GM23338 (cell line): Measurements from ENCODE around the gene ATP9A. TPM values are rescaled to one million over a fixed set of nuclear protein-coding genes. Genes with fewer than 3 reads are reported as not detected.

ENCODE experiments used
- ATAC-seq: fragments of 200-7000 bp; cut with Tn5 transposase; 3 replicates; pipeline ENCODE4 v1.9.1; 2020
- DNase-seq: peaks from one replicate; pipeline ENCODE4 v3.0.0-alpha.2; 2015; ENCODE audit warnings: low spot score
- H2AFZ ChIP-seq: fragments of 200-600 bp; sonication (generic); 2 replicates; pipeline ENCODE4 v1.8.0; 2016; ENCODE audit warnings: antibody characterized with exemption, mild to moderate bottlenecking, moderate library complexity
- H3F3A ChIP-seq: fragments of 200-600 bp; sonication (generic); replicated peaks from 2 replicates; pipeline ENCODE4 v1.8.0; 2017; ENCODE audit warnings: antibody characterized with exemption, mixed run types, low read depth
- H3K27ac ChIP-seq: fragments of 200-600 bp; sonication (generic); 2 replicates; pipeline ENCODE4 v1.6.1; 2016; ENCODE audit warnings: low read depth
- H3K27me3 ChIP-seq: fragments of 200-600 bp; sonication (generic); 2 replicates; pipeline ENCODE4 v1.8.0; 2016; ENCODE audit warnings: mild to moderate bottlenecking, mixed run types, moderate library complexity; ENCODE audit not compliant: insufficient read depth
- H3K36me3 ChIP-seq: fragments of 200-600 bp; sonication (generic); 2 replicates; pipeline ENCODE4 v1.8.0; 2016; ENCODE audit warnings: mild to moderate bottlenecking; ENCODE audit not compliant: insufficient read depth
- H3K4me1 ChIP-seq: fragments of 200-600 bp; sonication (generic); 2 replicates; pipeline ENCODE4 v1.8.0; 2016; ENCODE audit warnings: mild to moderate bottlenecking, moderate library complexity; ENCODE audit not compliant: insufficient read depth
- H3K4me2 ChIP-seq: fragments of 200-600 bp; sonication (generic); 2 replicates; pipeline ENCODE4 v1.7.1; 2017; ENCODE audit warnings: mixed run types
- H3K4me3 ChIP-seq: fragments of 200-600 bp; sonication (generic); 2 replicates; pipeline ENCODE4 v1.6.1; 2016; ENCODE audit warnings: mixed run types
- H3K79me2 ChIP-seq: fragments of 200-600 bp; sonication (generic); replicated peaks from 2 replicates; pipeline ENCODE4 v1.8.0; 2017; ENCODE audit warnings: mild to moderate bottlenecking; ENCODE audit not compliant: insufficient read depth
- H3K9me2 ChIP-seq: fragments of 200-600 bp; sonication (generic); 2 replicates; pipeline ENCODE4 v1.8.0; 2017; ENCODE audit not compliant: insufficient read depth
- H4K20me1 ChIP-seq: fragments of 200-600 bp; sonication (generic); replicated peaks from 2 replicates; pipeline ENCODE4 v1.8.0; 2017; ENCODE audit warnings: mild to moderate bottlenecking; ENCODE audit not compliant: insufficient read depth
- H3K27ac Mint-ChIP-seq: 2 replicates; pipeline ENCODE4 v1.8.0; 2020; ENCODE audit warnings: inconsistent platforms, mild to moderate bottlenecking, moderate library complexity, mixed read lengths
- H3K27me3 Mint-ChIP-seq: 3 replicates; pipeline ENCODE4 v1.8.0; 2022; ENCODE audit warnings: low read depth, mild to moderate bottlenecking, moderate library complexity, mixed read lengths, inconsistent platforms; ENCODE audit not compliant: insufficient read depth, poor library complexity
- H3K36me3 Mint-ChIP-seq: 3 replicates; pipeline ENCODE4 v1.8.0; 2021; ENCODE audit warnings: low read depth, mild to moderate bottlenecking, inconsistent platforms, moderate library complexity, mixed read lengths
- H3K4me1 Mint-ChIP-seq: 3 replicates; pipeline ENCODE4 v1.8.0; 2020; ENCODE audit warnings: mild to moderate bottlenecking, inconsistent platforms, mixed read lengths
- H3K4me3 Mint-ChIP-seq: 3 replicates; pipeline ENCODE4 v1.8.0; 2021; ENCODE audit warnings: moderate library complexity, mild to moderate bottlenecking, inconsistent platforms, mixed read lengths
- H3K9me3 Mint-ChIP-seq: 3 replicates; pipeline ENCODE4 v1.8.0; 2020; ENCODE audit warnings: moderate library complexity, mild to moderate bottlenecking, inconsistent platforms, mixed read lengths
- CREB1 ChIP-seq: fragments of 250-450 bp; sonication (Bioruptor Pico); IDR thresholded peaks from 2 replicates; pipeline ENCODE4 v1.5.0; 2020; ENCODE audit warnings: low read depth, mild to moderate bottlenecking, moderate library complexity
- EZH2 ChIP-seq: fragments of 200-600 bp; sonication (generic); IDR thresholded peaks from one replicate; pipeline ENCODE4 v1.8.0; 2017; ENCODE audit warnings: antibody characterized with exemption, mild to moderate bottlenecking, low read depth; ENCODE audit not compliant: unreplicated experiment
- EZH2phosphoT487 ChIP-seq: fragments of 200-600 bp; sonication (generic); IDR thresholded peaks from one replicate; pipeline ENCODE4 v1.8.1; 2018; ENCODE audit warnings: antibody characterized with exemption; ENCODE audit not compliant: unreplicated experiment
- JUNB ChIP-seq: IDR thresholded peaks from one replicate; pipeline ENCODE4 v1.6.1; 2016; ENCODE audit warnings: antibody characterized with exemption; ENCODE audit not compliant: unreplicated experiment
- NANOG ChIP-seq: IDR thresholded peaks from 2 replicates; pipeline ENCODE4 v1.6.1; 2016; ENCODE audit warnings: antibody characterized with exemption, borderline replicate concordance
- POLR2AphosphoS5 ChIP-seq: IDR thresholded peaks from 2 replicates; pipeline ENCODE4 v1.6.1; 2016; ENCODE audit warnings: antibody characterized with exemption, low read depth
- STAT1 ChIP-seq: IDR thresholded peaks from one replicate; pipeline ENCODE4 v1.6.1; 2016; ENCODE audit warnings: antibody characterized with exemption; ENCODE audit not compliant: unreplicated experiment
- ZNF114 ChIP-seq: fragments of 250-450 bp; sonication (Bioruptor Pico); IDR thresholded peaks from 2 replicates; pipeline ENCODE4 v1.5.0; 2020; ENCODE audit warnings: mild to moderate bottlenecking, moderate library complexity
- ZNF331 ChIP-seq: fragments of 250-450 bp; sonication (Bioruptor Pico); IDR thresholded peaks from 2 replicates; pipeline ENCODE4 v1.5.0; 2020; ENCODE audit warnings: low read depth, mild to moderate bottlenecking, moderate library complexity
- polyA plus RNA-seq: library from polyadenylated mRNA; unstranded; fragments of >200 nt; fragmentation: Nextera tagmentation; extraction: Ambion mirVana; gene quantifications from 2 replicates; pipeline ENCODE4 v1.2.1, GENCODE V29; 2016
- total RNA-seq: library from RNA; depleted of rRNA; stranded (reverse); fragments of >200 nt; shearing (Covaris generic); gene quantifications from 2 replicates; pipeline ENCODE4 v1.2.3, GENCODE V29; 2014
- TF ChIP-seq, protein P1 (sequence below), 2 experiments: fragments of 200-600 bp in 1 of 2; sonication (generic) in 1 of 2; conservative IDR thresholded peaks; 2 replicates each; pipeline versions ENCODE4 v1.5.1 to v1.6.1; 2016 to 2017; ENCODE audit warnings: antibody characterized with exemption in 2 of 2, low read depth in 2 of 2, mild to moderate bottlenecking in 2 of 2, moderate library complexity in 1 of 2
- TF ChIP-seq, protein P2 (sequence below): IDR thresholded peaks from 2 replicates; pipeline ENCODE4 v1.6.1; 2016; ENCODE audit warnings: antibody characterized with exemption
- TF ChIP-seq, protein P3 (sequence below): IDR thresholded peaks from one replicate; pipeline ENCODE4 v1.6.1; 2018; ENCODE audit warnings: antibody characterized with exemption; ENCODE audit not compliant: unreplicated experiment
- TF ChIP-seq, protein P4 (sequence below): fragments of 250-450 bp; sonication (Bioruptor Pico); IDR thresholded peaks from 2 replicates; pipeline ENCODE4 v1.5.0; 2020; ENCODE audit warnings: mild to moderate bottlenecking, moderate library complexity

The ATP9A gene
- total and polyA plus RNA-seq, 2 experiments from 2014 or later, result 0.94 to 5.9 TPM

DNA sequence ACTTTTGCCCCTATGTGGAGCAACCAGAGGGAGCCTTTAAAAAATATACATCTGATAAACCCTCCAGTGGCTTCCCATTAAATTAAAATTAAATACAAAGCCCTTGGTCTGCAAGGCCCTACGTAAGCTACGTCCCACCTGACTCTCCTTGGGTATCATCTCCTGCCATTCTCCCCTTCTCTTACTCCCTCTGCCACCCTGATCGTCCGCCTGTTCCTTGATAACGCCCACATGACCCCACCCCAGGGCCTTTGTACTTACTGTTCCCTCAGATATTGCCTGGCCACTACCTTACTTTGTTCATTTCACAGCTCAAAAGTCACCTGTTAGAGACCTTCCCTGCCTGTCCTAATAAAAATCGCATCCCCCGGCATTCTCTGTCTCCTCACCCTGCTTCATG, 220.2 kb downstream of the ATP9A start:
- no peak overlapping the region for H3K4me2 ChIP-seq
- H3K4me1 Mint-ChIP-seq, result peaks cover 9% of the 10 kb centered on the region
- H3K79me2 ChIP-seq, result no peaks in the 10 kb centered on the region
- H3F3A ChIP-seq, result no peaks in the 10 kb centered on the region
- H3K4me3 Mint-ChIP-seq, result no peak overlapping the region
- no peaks in the 10 kb centered on the region; the same call in 1 of the 2 replicates for H3K4me1 ChIP-seq
- no peak overlapping the region for H2AFZ ChIP-seq
- H3K9me2 ChIP-seq, result peaks cover 7% of the 10 kb centered on the region; the same call in 1 of the 2 replicates
- DNase-seq, result no peak
- peaks cover 48% of the 10 kb centered on the region for H3K27me3 ChIP-seq
- no peak overlapping the region for H3K27ac Mint-ChIP-seq
- no peak for ATAC-seq
- no peaks in the 10 kb centered on the region for H4K20me1 ChIP-seq
- peaks cover 23% of the 10 kb centered on the region for H3K27me3 Mint-ChIP-seq
- H3K36me3 Mint-ChIP-seq, result no peaks in the 10 kb centered on the region; the same call in 1 of the 3 replicates
- H3K4me3 ChIP-seq, result no peak overlapping the region
- peaks cover 3% of the 10 kb centered on the region; the same call in 1 of the 3 replicates for H3K9me3 Mint-ChIP-seq
- TF ChIP-seq ZNF114 (CRISPR knock-in tag) (no peak), JUNB (no peak), ZNF331 (CRISPR knock-in tag) (no peak), EZH2 (no peak), STAT1 (no peak), POLR2AphosphoS5 (no peak), CREB1 (CRISPR knock-in tag) (no peak), NANOG (no peak), EZH2phosphoT487 (no peak)
- TF ChIP-seq, protein P1, sequence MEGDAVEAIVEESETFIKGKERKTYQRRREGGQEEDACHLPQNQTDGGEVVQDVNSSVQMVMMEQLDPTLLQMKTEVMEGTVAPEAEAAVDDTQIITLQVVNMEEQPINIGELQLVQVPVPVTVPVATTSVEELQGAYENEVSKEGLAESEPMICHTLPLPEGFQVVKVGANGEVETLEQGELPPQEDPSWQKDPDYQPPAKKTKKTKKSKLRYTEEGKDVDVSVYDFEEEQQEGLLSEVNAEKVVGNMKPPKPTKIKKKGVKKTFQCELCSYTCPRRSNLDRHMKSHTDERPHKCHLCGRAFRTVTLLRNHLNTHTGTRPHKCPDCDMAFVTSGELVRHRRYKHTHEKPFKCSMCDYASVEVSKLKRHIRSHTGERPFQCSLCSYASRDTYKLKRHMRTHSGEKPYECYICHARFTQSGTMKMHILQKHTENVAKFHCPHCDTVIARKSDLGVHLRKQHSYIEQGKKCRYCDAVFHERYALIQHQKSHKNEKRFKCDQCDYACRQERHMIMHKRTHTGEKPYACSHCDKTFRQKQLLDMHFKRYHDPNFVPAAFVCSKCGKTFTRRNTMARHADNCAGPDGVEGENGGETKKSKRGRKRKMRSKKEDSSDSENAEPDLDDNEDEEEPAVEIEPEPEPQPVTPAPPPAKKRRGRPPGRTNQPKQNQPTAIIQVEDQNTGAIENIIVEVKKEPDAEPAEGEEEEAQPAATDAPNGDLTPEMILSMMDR (conservative IDR thresholded peaks at IDR 0.05; ENCODE audit: low read depth in 2 of 2), result no peak
- TF ChIP-seq, protein P2, sequence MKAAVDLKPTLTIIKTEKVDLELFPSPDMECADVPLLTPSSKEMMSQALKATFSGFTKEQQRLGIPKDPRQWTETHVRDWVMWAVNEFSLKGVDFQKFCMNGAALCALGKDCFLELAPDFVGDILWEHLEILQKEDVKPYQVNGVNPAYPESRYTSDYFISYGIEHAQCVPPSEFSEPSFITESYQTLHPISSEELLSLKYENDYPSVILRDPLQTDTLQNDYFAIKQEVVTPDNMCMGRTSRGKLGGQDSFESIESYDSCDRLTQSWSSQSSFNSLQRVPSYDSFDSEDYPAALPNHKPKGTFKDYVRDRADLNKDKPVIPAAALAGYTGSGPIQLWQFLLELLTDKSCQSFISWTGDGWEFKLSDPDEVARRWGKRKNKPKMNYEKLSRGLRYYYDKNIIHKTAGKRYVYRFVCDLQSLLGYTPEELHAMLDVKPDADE, result no peak
- TF ChIP-seq, protein P3, sequence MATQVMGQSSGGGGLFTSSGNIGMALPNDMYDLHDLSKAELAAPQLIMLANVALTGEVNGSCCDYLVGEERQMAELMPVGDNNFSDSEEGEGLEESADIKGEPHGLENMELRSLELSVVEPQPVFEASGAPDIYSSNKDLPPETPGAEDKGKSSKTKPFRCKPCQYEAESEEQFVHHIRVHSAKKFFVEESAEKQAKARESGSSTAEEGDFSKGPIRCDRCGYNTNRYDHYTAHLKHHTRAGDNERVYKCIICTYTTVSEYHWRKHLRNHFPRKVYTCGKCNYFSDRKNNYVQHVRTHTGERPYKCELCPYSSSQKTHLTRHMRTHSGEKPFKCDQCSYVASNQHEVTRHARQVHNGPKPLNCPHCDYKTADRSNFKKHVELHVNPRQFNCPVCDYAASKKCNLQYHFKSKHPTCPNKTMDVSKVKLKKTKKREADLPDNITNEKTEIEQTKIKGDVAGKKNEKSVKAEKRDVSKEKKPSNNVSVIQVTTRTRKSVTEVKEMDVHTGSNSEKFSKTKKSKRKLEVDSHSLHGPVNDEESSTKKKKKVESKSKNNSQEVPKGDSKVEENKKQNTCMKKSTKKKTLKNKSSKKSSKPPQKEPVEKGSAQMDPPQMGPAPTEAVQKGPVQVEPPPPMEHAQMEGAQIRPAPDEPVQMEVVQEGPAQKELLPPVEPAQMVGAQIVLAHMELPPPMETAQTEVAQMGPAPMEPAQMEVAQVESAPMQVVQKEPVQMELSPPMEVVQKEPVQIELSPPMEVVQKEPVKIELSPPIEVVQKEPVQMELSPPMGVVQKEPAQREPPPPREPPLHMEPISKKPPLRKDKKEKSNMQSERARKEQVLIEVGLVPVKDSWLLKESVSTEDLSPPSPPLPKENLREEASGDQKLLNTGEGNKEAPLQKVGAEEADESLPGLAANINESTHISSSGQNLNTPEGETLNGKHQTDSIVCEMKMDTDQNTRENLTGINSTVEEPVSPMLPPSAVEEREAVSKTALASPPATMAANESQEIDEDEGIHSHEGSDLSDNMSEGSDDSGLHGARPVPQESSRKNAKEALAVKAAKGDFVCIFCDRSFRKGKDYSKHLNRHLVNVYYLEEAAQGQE, result no peak
- TF ChIP-seq, protein P4, sequence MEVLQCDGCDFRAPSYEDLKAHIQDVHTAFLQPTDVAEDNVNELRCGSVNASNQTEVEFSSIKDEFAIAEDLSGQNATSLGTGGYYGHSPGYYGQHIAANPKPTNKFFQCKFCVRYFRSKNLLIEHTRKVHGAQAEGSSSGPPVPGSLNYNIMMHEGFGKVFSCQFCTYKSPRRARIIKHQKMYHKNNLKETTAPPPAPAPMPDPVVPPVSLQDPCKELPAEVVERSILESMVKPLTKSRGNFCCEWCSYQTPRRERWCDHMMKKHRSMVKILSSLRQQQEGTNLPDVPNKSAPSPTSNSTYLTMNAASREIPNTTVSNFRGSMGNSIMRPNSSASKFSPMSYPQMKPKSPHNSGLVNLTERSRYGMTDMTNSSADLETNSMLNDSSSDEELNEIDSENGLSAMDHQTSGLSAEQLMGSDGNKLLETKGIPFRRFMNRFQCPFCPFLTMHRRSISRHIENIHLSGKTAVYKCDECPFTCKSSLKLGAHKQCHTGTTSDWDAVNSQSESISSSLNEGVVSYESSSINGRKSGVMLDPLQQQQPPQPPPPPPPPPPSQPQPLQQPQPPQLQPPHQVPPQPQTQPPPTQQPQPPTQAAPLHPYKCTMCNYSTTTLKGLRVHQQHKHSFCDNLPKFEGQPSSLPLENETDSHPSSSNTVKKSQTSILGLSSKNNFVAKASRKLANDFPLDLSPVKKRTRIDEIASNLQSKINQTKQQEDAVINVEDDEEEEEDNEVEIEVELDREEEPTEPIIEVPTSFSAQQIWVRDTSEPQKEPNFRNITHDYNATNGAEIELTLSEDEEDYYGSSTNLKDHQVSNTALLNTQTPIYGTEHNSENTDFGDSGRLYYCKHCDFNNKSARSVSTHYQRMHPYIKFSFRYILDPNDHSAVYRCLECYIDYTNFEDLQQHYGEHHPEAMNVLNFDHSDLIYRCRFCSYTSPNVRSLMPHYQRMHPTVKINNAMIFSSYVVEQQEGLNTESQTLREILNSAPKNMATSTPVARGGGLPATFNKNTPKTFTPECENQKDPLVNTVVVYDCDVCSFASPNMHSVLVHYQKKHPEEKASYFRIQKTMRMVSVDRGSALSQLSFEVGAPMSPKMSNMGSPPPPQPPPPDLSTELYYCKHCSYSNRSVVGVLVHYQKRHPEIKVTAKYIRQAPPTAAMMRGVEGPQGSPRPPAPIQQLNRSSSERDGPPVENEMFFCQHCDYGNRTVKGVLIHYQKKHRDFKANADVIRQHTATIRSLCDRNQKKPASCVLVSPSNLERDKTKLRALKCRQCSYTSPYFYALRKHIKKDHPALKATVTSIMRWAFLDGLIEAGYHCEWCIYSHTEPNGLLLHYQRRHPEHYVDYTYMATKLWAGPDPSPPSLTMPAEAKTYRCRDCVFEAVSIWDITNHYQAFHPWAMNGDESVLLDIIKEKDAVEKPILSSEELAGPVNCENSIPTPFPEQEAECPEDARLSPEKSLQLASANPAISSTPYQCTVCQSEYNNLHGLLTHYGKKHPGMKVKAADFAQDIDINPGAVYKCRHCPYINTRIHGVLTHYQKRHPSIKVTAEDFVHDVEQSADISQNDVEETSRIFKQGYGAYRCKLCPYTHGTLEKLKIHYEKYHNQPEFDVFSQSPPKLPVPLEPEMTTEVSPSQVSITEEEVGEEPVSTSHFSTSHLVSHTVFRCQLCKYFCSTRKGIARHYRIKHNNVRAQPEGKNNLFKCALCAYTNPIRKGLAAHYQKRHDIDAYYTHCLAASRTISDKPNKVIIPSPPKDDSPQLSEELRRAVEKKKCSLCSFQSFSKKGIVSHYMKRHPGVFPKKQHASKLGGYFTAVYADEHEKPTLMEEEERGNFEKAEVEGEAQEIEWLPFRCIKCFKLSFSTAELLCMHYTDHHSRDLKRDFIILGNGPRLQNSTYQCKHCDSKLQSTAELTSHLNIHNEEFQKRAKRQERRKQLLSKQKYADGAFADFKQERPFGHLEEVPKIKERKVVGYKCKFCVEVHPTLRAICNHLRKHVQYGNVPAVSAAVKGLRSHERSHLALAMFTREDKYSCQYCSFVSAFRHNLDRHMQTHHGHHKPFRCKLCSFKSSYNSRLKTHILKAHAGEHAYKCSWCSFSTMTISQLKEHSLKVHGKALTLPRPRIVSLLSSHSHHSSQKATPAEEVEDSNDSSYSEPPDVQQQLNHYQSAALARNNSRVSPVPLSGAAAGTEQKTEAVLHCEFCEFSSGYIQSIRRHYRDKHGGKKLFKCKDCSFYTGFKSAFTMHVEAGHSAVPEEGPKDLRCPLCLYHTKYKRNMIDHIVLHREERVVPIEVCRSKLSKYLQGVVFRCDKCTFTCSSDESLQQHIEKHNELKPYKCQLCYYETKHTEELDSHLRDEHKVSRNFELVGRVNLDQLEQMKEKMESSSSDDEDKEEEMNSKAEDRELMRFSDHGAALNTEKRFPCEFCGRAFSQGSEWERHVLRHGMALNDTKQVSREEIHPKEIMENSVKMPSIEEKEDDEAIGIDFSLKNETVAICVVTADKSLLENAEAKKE (CRISPR knock-in tag), result no peak
- H3K36me3 ChIP-seq, result no peaks in the 10 kb centered on the region
- no peak overlapping the region for H3K27ac ChIP-seq
